Measurements from ENCODE around the gene PCSK5.
"Not testable (repeated sequence)": the region's sequence is repeated elsewhere in the genome, so short reads cannot be mapped to it uniquely, and the experiment has no call there.

Gene PCSK5

DNA sequence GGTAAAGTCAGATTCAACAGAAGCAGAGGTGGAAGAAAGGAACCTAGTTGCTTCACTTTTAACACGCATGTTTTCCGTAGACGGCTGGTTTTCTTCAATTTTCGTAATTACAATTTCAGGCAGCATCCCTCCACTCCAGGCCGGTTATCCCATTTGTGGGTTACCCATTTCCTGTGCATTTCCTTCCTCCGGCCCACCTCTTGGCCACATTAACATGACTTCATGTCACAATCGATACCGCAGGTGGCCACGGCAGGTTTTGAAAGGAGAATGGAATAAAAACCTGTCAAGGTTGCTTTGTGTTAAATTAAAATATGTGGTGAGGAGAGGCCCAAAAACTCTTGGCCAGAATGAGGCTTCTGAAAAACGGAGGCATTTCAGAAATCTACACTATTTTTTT is 130.2 kb downstream of the PCSK5 start:
- DNase-seq = no peak

DNA sequence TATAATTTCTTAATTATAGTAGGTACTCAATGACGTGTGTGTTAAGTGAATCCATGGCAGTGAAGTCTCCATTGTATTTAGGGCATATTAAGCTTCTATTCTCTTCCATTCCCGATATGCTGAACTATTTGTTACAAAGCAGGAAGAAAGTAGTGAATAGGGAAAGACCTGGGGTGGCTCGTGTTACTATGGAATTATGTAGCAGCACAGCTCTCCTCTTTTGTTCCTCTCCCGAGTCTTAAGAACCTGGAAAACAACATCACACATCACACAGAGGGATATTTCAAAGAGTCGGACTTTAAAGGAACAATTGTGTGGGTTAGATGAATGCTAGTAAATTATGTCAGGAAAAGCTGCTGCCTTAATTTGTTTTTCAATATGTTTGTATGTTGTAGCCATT is 131.8 kb downstream of the PCSK5 start:
- no peak for DNase-seq

DNA sequence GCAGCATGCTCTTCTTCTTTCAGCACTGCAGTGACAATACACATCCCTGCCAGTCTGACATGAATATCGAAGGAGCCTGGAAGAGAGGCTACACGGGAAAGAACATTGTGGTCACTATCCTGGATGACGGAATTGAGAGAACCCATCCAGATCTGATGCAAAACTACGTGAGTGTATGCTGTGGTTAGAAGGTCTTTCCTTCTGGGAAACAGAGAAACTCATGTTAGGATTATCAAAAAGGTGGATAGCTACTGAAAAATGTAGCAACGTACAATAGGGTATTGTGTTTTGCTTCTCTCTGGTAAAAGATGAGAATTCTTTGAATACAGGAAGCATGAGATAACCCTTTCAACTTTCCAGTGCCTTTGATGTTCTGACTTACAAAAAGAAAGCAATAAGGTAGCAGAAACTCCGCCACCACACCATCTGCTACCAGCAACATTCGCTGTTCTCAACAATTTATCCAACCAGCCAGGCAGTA is 133.3 kb downstream of the PCSK5 start:
- DNase-seq = no peak

DNA sequence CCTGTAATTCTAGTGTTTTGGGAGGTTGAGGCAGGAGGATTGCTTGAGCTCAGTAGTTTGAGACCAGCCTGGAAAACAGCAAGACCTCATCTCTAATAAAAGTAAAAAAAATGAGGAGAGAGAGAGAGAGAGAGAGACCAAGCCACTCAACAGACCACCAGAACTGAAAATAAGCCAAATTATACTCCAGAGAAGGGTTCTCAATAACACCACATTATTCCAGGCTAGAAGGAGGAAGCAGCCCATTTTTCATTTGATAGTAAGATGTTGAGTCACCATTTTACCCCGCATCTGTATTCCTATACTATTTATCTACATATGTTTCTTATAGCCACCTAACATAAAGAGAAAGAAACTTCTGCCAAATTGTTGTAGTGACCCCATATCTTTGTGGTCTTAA is 134.8 kb downstream of the PCSK5 start:
- no peak for DNase-seq

DNA sequence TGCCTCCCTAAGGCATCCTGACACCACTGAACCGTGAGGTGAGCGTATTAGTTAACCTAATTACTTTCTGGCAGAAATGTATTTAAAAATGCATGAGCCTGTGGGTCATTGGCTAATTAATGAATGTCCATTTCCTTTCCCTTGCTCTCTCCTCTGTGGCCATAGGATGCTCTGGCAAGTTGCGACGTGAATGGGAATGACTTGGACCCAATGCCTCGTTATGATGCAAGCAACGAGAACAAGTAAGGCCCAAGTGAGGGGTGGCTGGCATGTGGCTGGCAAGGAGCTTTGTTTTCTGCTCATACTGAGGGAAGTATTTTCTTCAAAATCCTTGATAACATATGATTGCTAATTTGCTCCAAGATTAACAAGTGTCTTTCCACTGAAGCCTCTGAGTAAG is 136.3 kb downstream of the PCSK5 start:
- DNase-seq = no peak

DNA sequence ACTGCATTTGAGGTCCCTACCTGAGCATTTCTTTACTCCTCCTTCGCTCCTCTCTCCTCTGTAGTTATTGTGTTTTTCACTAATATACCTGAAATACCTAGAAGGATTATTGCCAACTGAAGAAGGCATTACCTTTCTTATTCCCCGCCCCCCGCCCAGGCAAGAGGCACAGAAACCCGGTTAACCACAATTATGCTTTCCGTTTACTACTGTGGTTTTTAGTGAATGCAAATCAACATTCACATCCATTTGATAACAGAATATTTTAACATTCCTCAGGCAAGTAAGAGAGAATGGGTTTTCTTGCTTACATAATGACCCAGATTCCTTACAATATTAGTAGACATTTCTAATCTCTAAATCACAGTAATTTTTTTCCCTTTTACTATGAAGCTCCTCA is 136.9 kb downstream of the PCSK5 start:
- no peak for DNase-seq

DNA sequence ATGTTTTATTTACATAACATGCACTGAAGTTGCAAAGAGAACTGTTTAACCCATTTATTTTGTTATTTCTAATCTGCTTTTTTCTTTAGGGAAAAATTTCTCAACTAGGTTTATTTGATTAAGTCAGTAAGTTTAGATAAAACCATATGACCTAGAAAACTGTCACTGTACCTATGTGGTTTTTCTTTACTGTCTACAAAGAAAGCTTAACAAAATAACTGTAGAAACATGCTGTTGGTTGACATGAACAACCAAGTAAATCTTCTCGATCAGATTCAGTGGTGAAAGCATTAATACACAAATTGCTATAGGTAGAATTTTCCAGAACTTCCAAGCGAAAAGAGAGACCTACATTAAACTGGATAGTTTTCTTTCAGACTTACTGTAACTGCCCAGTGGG is 137.4 kb downstream of the PCSK5 start:
- no peak for DNase-seq

DNA sequence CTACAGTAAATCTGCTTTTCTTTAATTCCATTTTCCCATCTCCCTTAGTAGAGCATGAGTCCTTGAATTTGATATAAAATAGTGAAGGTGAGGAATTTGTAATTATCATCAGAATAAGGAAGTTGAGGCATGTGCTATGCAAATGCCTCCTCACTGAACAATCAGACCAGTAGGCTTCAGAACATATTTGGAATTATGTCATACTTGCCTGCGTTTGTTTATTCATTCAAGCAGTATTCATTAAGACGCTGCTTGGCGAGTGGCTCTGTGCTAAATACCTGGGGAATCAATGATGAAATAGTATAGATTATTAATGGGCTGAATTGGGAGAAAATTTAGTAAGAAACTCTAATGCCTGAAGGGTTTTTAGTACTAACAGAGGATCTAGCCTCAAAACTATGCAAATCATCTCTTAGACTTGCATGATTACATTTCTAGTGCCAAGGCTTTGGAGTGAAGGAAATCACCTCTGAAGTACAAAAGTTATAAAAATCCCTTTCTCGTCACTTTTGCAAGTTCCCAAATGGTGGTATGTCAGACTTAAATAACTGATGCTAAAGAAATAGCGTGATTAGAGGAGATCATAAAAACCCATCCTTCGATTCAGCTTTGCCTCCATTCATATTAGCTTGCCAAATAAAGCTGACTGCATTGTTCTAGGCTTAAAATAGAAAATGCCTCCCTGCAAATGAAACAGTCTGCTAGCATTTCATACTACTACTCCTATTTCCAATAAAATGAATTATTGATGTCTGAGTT is 141.7 kb downstream of the PCSK5 start:
- no peak for DNase-seq

DNA sequence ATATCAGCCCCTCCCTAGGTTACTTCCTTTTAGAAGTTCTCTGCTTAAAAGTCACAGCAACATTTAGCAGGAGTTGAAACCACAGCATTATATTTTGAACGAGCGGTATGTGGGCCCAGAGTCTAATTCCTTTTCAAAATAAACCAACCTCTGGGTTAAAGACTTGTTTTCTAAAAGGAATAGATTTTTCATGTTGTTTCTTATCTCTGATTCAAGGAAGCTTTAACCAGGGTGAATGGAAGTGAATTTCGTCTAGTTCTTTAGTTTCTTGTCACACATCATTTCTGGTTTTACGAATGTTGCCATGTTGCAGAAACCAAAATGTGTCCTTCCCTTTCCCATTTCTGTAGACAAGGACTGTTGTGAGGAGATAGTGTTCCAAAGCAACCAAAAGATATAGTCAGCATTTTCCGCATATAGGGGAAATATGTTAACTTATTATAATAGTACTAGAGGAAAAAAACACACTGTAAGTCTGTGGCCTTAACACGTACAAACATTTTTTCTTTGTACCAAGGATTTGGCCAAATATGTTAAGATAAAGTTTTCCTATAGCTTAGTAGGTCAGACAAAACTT is 142.4 kb downstream of the PCSK5 start:
- DNase-seq = no peak

DNA sequence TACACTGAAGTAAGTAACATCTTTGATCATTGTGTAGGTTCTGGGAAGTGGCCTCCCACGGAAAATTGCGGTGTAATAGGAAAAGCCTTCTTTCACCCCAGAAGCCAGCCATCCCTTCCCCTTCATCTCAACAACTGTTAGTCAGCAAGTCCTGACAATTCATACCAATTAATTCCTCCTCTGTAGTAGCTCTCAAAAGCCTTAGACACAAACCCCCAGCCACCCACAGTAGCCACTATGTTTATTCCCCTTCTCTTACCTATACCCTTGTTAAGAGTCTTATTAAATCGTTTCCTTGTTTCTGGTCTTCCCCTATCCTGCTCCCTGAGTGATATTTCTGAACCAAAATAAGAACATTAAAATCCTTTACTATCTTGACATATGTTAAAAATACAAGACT is 143.6 kb downstream of the PCSK5 start:
- no peak for DNase-seq

DNA sequence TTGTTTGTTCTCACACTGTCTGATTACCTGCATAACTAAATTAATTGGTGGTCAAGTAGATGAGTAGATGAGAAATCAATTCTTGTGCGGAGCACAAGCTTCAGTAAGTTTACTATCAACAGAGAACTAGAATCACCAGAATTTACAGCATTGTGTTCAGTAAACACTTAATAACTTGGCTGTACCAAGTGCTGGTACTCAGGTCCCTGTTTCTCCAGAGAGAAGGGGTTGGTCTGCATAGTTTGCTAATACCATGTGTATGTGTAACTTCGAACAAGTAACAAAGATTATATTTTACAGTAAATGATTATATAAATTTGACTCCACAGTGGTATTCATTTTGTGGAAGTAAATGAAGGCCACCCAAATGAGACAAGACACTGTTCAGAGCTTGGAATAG is 146.3 kb downstream of the PCSK5 start:
- DNase-seq = no peak

DNA sequence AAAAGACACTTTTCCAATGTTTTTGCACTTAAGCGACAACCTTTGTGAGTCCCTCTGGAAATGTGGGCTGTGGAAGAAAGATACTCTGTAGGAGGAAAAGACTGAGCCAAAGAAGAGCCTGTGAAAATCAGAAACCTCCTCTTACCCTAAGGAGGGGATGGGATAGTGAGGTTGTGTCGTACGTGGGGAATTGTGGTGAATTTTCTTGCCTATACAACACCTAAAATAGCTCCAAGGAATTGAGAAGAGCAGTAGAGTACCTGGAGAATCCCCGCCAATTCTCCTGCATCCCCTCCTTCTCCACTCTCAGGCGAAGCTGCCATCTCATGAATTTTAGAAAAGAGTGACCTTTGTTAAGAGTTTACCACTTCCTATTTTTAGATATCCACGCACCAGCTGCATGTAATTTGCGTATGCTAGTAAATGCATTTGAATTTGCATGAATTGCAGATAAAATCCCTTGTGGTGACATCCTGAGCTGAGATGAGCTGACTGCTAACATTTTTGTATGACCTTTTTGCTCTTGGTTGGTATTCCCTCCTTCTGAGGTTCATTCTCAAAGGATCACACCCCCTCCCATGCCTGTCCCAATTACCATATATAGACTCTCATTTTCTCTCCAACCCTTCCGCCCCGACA is 147.2 kb downstream of the PCSK5 start:
- no peak for DNase-seq

DNA sequence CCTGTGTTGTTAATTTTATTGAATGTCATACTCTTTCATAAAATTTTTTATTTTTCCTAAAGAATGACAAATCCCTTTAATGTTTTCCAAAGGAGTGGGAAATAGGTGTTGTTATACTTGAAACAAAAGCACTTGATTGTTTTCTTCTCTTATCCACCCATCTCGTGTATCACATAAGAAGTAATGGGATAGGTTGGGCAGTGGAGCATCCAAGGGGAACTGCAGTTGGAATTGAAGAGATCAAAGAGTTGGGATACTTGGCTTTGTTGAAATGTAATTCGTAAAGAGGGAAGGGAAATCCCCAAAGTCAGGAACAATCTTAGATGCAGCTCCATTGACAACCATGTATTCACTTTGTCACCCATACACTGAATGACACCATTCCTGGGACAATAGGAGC is 148.0 kb downstream of the PCSK5 start:
- DNase-seq = no peak

DNA sequence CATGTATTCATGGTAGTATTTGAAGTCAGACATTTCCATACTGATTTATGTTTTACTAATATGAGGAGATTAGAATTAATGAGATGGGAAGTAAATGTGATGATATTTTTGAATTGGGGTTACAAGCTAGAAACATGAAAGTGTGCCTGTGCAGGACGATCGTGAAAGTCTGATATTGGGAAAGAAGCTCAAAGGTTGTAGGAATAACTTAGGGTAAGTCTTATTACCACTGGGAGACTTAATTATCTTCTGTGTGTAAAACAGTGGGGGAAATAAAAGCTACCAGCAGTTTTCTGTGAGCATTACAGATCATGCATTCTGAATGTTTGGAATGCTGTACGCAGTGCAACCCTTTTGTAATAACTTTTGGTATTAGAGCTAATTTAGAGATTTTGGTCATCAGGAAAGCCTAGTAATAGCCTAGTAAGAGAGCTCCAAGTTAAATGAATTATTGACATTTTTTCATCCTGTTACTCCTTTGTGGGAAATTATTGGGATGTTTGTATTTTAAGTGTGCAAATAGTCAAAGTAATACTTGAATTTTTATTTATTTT is 153.9 kb downstream of the PCSK5 start:
- no peak for DNase-seq

DNA sequence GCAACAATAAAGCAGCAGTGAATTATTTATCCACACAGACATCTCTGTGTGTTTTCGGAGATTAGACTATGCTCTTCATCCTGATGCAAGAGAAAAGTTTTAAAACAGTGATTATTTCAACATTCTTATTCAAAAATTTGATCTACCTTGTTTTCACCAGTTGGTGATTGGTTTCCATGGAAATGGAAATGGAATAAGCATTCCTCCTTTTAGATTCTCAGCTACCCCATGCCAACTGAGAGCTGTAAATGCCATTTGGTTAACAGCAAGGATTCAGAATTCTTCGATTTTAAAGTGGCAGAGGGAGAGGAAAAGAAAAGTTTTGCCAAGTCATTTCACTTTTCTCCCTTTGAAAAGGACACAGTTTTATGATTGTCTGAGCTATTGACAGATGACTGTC is 154.7 kb downstream of the PCSK5 start:
- no peak for DNase-seq

DNA sequence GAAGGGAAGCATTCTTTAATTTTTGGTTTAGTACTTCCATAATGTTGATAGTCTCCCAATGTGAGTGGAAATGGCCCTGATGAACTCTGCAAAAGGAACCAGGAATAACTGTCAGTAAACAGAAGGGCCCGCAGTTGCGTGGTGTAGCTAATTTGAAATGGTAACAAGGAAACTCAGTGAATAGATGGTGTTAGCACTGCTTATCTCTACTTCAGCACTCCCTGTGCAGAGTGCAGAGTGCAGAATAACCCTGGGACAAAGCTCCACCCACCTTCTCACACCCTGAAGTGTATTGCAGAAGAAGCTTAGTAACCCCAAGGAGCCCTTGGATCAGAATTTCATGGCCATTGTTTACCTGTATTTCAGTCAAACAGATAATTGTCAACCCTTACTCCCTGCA is 158.9 kb downstream of the PCSK5 start:
- DNase-seq = no peak

DNA sequence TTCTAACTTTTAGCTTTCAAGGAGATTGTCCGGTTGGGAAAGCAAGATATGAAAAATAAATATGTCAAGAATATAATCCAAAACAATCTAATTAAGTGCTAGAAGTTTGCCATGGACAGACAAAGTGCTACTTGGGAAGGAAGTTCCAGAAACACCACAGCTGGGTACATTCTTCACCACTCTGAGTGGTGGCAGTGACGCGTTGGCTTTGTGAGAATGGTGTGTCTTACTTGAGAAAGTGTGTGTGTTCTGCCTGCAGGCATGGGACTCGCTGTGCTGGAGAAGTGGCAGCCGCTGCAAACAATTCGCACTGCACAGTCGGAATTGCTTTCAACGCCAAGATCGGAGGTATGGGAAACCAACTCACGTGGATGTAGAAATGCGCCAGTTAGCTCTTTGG is 177.2 kb downstream of the PCSK5 start:
- no peak for DNase-seq

DNA sequence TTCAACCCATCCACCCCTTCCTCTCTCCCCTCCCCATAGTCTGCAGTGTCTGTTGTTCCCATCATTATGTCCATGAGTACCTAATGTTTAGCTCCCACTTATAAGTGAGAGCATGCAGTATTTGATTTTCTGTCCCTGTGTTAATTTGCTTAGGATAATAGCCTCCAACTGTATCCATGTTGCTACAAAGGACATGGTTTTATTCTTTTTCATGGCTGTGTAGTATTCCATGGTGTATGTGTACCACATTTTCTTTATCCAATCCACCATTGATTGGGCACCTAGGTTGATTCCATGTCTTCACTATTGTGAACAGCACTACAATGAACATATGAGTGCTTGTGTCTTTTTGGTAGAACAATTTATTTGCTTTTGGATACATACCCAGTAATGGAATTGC is 187.1 kb downstream of the PCSK5 start:
- DNase-seq = no peak

DNA sequence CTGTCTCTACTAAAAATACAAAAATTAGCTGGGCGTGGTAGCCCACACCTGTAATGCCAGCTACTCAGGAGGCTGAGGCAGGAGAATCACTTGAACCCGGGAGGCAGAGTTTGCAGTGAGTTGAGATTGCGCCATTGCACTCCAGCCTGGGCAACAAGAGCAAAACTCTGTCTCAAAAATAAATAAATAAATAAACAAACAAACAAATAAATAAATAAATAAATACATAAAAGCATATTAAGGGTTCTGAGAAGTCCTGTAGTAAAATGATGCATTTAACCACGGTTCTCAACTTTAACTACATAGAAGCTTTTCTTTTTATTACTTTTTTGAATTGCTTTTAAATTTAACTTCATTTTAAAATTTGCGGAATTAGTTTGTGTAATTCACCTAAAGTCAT is 190.8 kb downstream of the PCSK5 start:
- DNase-seq = not testable (repeated sequence)

DNA sequence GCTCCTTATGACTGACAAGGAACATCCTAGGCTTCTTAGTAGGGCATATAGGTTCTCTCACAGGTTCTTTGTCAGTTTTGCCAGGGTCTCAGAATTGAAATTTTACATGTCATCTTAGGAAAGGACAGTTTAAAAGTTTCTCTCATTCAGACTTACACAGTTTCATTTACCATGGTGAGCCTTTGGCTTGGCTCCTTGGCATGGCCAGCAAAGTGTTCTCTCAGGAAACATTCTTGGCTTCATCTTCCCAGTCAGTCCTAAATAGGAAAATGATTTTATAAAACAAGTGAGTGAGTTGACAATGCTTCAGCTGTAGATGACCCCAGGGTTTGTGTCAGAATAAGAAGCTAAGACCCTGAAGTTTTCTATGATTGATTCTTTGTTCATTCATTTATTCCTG is 191.6 kb downstream of the PCSK5 start:
- DNase-seq = no peak

DNA sequence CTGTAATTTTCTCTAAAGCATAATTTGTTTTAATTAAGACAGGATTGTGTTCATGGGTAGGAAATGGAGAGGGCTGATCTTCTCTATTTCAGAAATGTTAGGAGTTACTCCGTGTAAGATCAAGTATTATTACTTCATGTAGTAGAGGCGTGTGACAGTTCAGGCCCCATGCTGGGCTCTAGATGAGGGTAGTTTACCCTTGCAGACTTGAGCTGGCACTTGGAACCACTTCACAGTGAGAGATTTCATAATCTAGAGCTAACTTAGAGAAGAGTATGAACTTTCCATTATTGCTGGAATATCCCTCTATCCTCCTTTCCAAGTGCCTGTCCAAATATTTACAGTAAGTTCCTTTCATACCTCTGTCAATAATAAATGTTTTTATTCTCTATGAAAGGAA is 195.1 kb downstream of the PCSK5 start:
- DNase-seq = no peak

DNA sequence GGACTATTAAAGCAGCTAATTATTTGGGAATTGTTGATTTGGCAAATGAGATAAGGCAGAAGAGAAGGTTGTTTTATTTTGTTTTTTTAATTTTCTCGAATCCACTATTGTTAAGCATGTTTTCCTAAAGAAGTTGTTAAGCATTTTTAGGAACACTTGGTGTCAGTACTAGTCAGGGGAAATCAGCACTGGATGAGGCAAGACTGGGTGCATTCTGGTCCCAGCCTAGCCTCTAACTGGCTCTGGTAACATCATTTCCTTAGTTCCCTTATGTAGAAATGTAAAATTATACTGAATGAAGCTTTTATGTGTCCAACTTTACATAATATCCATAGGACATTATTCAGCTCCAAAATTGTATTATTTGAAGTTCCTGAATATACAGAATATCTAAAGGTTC is 196.1 kb downstream of the PCSK5 start:
- no peak for DNase-seq

DNA sequence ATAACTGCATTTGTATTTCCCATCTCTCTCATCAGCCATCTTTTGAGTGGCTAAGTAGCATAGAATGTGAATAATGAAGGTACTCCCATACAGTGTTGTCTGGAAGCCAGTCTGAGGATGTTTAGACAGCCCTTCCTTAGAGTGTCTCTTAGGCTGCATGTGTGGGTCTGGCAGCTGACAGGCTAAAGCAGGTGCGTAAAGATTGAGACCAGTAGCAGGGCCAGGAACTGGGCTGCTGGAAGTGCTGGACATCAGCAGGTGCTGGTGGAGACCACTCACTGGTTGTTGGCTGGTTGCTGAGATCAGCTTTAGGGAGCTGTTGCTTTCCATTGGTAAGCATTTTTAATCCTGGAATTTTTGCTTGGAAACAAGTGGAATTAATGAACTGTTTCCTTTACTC is 197.5 kb downstream of the PCSK5 start:
- no peak for DNase-seq

DNA sequence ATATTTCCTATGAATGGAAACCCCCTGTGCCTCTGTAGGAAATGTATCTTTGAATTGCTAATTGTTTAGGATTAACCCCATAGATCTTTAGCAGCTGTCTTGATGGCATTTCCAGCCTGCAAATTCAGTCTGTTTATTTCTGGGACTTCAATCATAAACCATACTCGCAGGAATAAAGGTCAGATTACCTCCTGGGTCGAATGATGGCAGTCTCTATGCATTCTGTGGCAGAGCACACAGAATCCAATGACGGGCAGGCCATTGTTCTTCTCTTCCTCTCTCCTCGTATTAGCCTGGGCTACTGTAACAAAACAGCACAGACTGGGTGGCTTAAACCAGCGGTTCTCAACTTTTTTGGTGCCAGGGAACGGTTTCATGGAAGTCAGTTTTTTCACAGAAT is 199.9 kb downstream of the PCSK5 start:
- no peak for DNase-seq
